IPS DF 4.7 (cell line): Measurements from ENCODE around the gene UTP11.
"Not testable (repeated sequence)": the region's sequence is repeated elsewhere in the genome, so short reads cannot be mapped to it uniquely, and the experiment has no call there.

ENCODE experiments used
- DNase-seq: peaks from one replicate; pipeline ENCODE4 v3.0.0-alpha.2; 2013; ENCODE audit warnings: low spot score; ENCODE audit errors: extremely low read depth

The UTP11 gene

GRCh38 chr1:38027201-38028104, 14.9 kb downstream of the UTP11 start:
- no peak for DNase-seq

- DNase-seq, result no peak
Measured at GRCh38 chr1:38028105-38028591, 15.6 kb downstream of the UTP11 start.

DNA sequence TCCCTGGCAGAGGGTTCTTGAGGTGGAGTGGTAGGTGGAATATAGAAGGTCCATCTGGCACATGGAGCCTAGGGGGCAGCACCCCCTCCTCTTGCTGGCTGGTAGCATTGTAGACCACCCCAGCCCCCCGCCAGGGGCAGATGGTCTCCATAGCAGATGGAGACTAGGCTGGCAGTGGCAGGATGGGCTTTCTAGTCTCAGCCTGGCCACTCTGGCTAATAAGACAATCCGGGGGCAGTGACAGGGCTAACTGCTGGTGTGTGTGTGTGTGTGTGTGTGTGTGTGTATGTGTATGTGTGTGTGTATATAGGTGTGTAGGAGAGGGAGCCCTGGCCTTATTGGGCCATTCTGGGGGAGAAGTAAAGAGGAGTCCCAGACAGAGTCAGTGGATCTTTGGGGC, 16.1 kb downstream of the UTP11 start:
- no peak for DNase-seq

- no peak for DNase-seq
Measured at GRCh38 chr1:38029081-38029681, 16.6 kb downstream of the UTP11 start.

DNA sequence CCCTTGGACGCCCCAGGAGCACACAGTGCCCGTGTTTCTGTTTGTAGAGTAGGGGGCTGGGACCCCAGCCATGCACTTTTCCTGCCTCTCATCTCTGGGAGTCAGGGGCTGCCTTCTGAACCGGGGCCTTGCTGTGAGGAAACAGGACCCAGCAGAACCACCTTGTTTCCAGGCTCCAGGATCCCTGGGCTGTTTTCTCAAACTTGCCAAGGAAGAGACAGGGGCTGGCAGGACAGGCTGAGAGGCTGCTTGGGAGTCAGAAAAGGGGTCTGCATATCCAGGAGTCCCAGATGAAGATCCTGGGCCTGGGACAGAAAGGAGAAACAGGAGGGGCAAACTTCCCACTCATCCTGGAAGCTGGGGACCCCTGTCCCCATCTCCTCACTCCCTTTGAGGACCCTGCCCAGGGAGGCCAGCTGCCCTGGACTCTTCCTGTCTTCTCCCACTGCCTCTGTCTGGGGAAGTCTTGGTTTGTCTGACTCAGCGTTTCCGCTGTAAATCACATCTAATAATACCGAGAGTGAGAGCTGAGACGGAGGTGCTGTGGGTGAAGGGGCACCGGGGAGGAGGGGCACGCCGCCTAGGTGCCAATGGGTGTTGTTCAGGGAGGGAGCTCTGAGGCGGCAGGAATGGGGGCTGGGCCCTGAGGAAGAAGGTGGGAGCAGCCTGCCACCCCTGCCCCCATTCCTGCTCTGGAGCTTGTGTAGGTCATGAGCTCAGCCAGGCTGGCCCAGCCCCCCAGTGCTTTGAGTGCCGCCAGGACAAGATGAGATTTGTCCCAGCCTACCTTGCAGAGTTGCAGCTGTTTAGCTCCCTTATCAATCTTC, 17.4 kb downstream of the UTP11 start:
- DNase-seq, result no peak

DNA sequence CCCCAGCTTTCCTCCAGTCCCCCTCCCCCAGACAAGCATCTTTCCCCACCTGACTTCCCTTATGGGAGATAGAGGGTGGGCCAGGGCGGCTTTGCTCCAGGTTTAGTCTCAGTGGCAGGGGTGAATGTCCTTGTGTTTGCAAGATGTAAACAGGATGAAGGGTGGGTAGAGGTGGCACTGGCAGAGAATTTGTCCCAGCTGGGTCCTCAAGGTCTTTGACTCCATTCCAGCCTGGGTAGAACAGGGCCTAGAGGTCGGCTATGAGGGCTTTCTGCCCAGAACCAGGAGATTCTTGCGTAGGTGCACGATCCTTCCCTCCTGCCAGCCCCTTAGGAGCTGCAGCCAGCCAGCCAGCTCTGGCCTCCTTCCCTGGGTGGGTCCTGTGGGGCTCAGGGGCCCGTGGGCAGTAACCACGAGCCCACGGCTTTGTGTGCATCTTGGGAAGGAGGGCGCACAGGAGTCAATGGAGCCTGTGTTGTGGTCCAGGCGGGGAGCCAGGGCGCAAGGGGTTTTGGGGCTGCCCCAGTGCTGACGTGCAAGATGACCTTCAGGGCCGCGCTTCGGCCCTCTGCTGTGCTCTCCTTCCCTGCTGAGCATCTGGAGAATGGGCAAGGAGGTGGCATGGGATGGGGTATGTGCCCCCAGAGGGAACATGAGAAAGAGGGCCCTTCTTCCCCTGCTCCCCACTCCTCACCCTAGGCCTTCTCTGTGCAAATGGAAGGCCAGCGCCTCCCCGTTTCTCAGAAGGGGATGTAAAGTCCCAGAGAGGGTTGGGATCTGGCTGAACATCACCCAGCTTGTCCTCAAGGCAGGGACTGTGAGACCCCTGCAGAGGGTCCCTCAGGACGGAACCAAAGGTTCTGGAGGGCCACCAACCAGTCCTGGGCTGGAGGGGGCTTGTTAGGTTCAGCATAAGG, 18.3 kb downstream of the UTP11 start:
- DNase-seq, result no peak

DNA sequence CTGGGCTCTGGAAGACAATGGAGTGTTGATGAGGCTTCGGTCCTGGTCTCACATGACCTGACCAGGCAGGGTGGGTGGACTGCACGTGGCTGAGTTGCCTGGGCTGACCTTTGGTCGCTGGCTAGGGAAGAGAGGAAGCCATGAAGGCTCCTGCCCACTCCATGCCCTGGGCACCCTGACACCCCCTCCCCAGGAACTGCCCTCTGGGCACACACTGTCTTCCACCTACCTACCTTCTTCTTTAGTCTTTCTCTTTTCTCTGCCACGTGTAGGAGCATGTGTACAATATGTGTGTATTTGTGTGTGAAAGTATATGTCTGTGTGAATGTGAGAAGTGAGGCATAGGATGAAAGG, 19.0 kb downstream of the UTP11 start:
- no peak for DNase-seq

- DNase-seq, result not testable (repeated sequence)
Measured at GRCh38 chr1:38032992-38033391, 20.5 kb downstream of the UTP11 start.

DNA sequence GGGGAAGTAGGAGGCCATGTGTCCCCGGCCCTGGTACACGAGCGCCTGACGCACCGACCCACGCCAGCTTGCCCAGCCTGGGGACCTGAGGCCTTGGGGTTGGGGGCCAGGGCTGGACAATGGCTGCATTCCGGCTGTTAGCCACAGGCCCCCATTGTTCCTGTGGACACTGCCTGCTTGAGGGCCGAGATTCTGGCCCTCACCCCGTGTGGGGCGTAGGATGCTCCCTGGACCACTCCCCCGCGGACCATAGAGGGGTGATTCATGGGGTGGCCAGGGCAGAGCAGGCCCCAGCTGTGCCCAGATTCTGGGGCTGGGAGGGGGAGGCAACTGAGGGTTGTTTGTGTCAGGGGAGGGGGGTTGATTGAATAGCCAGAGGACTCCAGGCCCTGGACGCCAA, 22.3 kb downstream of the UTP11 start:
- DNase-seq, result no peak

DNA sequence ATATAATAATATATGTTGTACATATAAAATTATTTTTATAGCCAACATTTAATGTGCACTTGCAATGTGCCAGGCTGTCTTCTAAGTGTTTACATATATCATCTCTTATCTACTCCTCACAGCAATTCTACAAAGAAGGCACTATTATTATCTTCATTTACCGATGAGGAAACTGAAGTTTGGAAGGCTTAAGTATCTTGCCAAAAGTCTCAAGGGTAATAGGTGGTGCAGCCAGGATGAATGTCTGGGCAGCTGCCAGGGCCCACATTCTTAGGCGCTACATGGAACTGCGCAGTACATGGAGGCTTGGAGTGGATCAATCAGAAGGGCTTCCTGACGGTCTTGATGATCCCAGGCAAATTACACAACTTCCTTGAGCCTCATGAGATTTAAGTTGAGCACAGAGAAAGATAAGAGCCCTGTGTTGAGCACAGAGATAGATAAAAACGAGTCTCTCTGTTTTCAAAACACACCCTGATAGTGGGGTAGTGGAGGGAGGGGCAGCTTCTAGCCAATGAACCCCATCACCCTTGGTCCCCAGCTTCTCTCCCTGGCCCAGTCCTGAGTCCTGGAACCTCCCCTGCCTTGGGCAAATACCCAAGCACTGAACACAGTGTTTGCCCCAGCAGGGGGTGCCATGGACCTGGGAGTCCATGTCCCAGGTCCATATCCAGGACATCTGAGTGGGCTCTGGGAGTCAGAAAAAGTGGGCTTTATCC, 24.8 kb downstream of the UTP11 start:
- no peak for DNase-seq

- no peak for DNase-seq
Measured at GRCh38 chr1:38038861-38039260, 26.3 kb downstream of the UTP11 start.

DNA sequence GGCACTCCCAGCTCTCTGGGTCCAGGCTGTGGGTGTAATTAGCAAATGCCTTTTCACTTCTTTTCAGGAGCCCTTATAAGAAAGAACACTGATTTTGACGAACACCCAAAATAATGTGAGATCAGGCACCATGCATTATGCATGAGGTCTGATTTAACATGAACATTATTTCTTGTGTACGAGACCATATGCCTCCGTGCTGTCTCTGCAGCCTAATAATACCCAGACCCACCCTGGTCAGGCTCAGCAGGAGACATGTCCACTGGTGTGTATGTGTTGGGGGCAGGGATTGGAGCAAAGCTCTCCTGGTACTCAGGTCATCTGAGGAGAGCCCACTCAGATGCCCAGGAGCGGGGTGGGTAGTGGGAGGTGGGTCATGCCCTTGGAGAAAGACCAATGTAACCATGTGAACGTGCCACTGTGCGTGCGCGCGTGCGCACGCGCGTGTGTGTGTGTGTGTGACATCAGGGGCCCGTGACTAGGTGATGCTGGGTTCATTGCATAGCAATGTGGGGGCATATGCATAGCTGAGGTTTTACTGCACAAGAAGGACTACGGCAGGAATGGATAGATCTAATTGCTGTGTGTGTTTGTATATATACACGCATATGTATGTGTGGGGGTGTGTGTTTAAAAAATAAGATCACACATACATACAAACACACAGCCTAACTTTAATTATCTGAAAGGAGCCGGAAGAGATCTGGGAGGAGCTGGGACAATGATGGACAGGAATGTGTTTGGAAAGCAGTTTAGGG, 27.0 kb downstream of the UTP11 start:
- no peak for DNase-seq

DNA sequence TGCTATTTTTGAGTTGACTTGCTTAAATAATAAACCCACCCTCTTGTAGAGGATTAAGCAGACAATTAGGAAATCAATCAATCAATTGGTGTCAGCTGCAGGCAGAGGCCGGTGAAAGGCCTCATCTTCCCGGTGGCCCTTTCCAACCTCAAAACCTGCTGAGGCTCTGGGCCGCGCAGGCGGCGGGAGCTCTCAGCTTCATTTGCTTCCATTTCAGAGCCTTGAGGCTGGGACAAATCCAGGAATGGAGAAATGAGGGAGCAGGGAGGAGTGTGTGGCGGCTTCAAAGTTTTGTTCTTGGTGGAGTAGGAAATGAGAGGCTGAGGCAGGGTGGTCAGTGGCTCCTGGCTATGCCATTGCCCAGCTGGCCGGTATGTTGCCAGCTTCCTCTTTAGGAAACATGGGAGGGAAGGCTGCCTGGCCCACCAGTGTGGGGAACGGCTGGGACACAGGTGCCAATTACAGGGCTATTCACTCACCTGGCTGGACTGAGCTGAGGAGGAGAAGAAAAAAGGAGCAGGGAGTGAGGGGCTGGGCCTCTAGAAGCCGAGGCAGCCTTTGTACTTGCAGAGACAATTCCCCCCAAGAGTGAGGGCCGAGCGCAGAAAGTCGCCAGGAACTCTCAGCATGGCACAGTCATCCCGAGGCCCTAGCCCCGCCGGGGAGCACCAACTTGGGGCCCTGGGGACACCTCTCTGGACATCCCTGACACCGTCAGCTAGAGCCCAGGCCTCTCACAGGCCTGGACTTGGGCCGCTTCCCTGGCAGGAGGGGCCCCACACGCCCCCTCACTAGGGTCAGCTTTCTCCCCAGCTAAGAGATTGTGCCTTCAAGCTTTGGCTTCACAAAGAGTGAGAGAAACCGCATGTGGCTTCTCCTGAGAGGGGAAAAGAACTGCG, 29.7 kb downstream of the UTP11 start:
- no peak for DNase-seq

- DNase-seq, result no peak
Measured at GRCh38 chr1:38043036-38043747, 30.7 kb downstream of the UTP11 start.

GRCh38 chr1:38044221-38045215, 32.0 kb downstream of the UTP11 start:
- no peak for DNase-seq
